Natural killer cell (primary cell): ENCODE results near the gene BTBD10. TPM values are rescaled to one million over a fixed set of nuclear protein-coding genes. Genes with fewer than 3 reads are reported as not detected.

ENCODE experiments used
- ATAC-seq, 3 donors: fragments of 150-1000 bp in 2 of 3; fragments of 200-7000 bp in 1 of 3; cut with Tn5 transposase; 1 replicate in 1 of 3; 2 replicates in 2 of 3; pipeline ENCODE4 v1.10.0; 2021; ENCODE audit warnings: mild to moderate bottlenecking in 2 of 3, moderate library complexity in 2 of 3
- DNase-seq, 2 donors: peaks; one replicate each; pipeline versions ENCODE4 v3.0.0 to v3.0.0-alpha.2; 2013 to 2021; ENCODE audit warnings: mixed read lengths in 1 of 2
- H3K27ac ChIP-seq: one replicate; pipeline ENCODE4 v1.5.1; 2013; ENCODE audit warnings: mild to moderate bottlenecking, low read length
- H3K27me3 ChIP-seq: one replicate; pipeline ENCODE4 v1.6.1; 2013; ENCODE audit warnings: low read length; ENCODE audit not compliant: control insufficient read depth, insufficient read depth
- H3K36me3 ChIP-seq: one replicate; pipeline ENCODE4 v1.6.1; 2013; ENCODE audit warnings: low read length; ENCODE audit not compliant: control insufficient read depth, insufficient read depth
- H3K4me1 ChIP-seq: one replicate; pipeline ENCODE4 v1.6.1; 2013; ENCODE audit warnings: low read length; ENCODE audit not compliant: control insufficient read depth, insufficient read depth
- H3K4me3 ChIP-seq: one replicate; pipeline ENCODE4 v1.5.1; 2013; ENCODE audit warnings: low read length
- H3K9me3 ChIP-seq: one replicate; pipeline ENCODE4 v1.6.1; 2013; ENCODE audit warnings: low read length; ENCODE audit not compliant: control insufficient read depth, insufficient read depth
- H3K27ac Mint-ChIP-seq, 2 donors: one replicate each; pipeline ENCODE4 v1.8.0; 2022; ENCODE audit warnings: mild to moderate bottlenecking in 2 of 2, mixed read lengths in 2 of 2, moderate library complexity in 1 of 2
- H3K27me3 Mint-ChIP-seq, 2 donors: one replicate each; pipeline ENCODE4 v1.8.0; 2022; ENCODE audit warnings: low read depth in 2 of 2, mixed read lengths in 2 of 2
- H3K36me3 Mint-ChIP-seq: one replicate; pipeline ENCODE4 v1.8.0; 2022; ENCODE audit warnings: mixed read lengths
- H3K4me1 Mint-ChIP-seq, 2 donors: one replicate each; pipeline ENCODE4 v1.8.0; 2022; ENCODE audit warnings: mixed read lengths in 2 of 2
- H3K4me3 Mint-ChIP-seq: one replicate; pipeline ENCODE4 v1.8.0; 2022; ENCODE audit warnings: mild to moderate bottlenecking, moderate library complexity, mixed read lengths
- H3K9me3 Mint-ChIP-seq, 2 donors: one replicate each; pipeline ENCODE4 v1.8.0; 2022; ENCODE audit warnings: mixed read lengths in 2 of 2
- CTCF ChIP-seq: fragments of 200-600 bp; IDR thresholded peaks from one replicate; pipeline ENCODE4 v1.8.0; 2022; ENCODE audit warnings: antibody characterized with exemption
- WGBS: methylation state at CpG from one replicate; pipeline ENCODE4 v1.1.7; 2013; ENCODE audit warnings: missing lambda C conversion rate; ENCODE audit not compliant: insufficient coverage; 5-methylcytosine and 5-hydroxymethylcytosine counted together
- intact Hi-C: fragments of 100-400 bp; cut with micrococcal nuclease; formaldehyde crosslinking; loops from one replicate; pipeline ENCODE4 v1.14.2; 2022
- total RNA-seq, 4 donors: library from RNA; stranded (reverse); fragments of 120-200 nt in 1 of 4; gene quantifications; one replicate each; pipeline versions ENCODE4 v1.2.3 to v1.2.4, GENCODE V29; 2013 to 2022

The BTBD10 gene
- total RNA-seq, 3 donors from 2014 or later (not counting 1 experiment from before 2014, with no cell fraction given), result 18.0 to 26.9 (median 23.2) TPM

- 100% methylated on average over 1 of the region's 1 CpG for WGBS
- H3K4me3 Mint-ChIP-seq, result no peak overlapping the region
Measured at GRCh38 chr11:13429288-13429687, 33.7 kb downstream of the BTBD10 start.

GRCh38 chr11:13427440-13427839 lies 35.6 kb downstream of the BTBD10 start:
- intact Hi-C loops, result no loop called here
- H3K27me3 ChIP-seq, result no peaks in the 10 kb centered on the region
- Mint-ChIP-seq H3K4me1 (peaks cover 29 to 60% of the 10 kb centered on the region in 2 donors), H3K27ac (no peak overlapping the region), H3K27me3 (no peaks in the 10 kb centered on the region), H3K4me3 (no peak overlapping the region), H3K9me3 (peaks cover 2 to 7% of the 10 kb centered on the region in 2 donors), H3K36me3 (peaks cover 41% of the 10 kb centered on the region)
- H3K4me3 ChIP-seq, result no peak overlapping the region
- DNase-seq, result no peak
- no peak for ATAC-seq
- H3K4me1 ChIP-seq, result no peaks in the 10 kb centered on the region
- no peaks in the 10 kb centered on the region for H3K36me3 ChIP-seq
- H3K27ac ChIP-seq, result no peak overlapping the region
- TF ChIP-seq CTCF, result no peak
- H3K9me3 ChIP-seq, result no peaks in the 10 kb centered on the region

More at GRCh38 chr11:13429288-13429687, 33.7 kb downstream of the BTBD10 start:
- H3K9me3 Mint-ChIP-seq, result peaks cover 2 to 7% of the 10 kb centered on the region in 2 donors
- peaks cover 41% of the 10 kb centered on the region for H3K36me3 Mint-ChIP-seq
- DNase-seq, result no peak
- no peak overlapping the region for H3K4me3 ChIP-seq
- no peak overlapping the region for H3K27ac Mint-ChIP-seq
- no peak for ATAC-seq
- no peaks in the 10 kb centered on the region for H3K27me3 ChIP-seq
- TF ChIP-seq CTCF, result no peak
- H3K9me3 ChIP-seq, result no peaks in the 10 kb centered on the region
- no peaks in the 10 kb centered on the region for H3K27me3 Mint-ChIP-seq
- no peaks in the 10 kb centered on the region for H3K36me3 ChIP-seq
- no peaks in the 10 kb centered on the region for H3K4me1 ChIP-seq
- H3K4me1 Mint-ChIP-seq, result peaks cover 32 to 65% of the 10 kb centered on the region in 2 donors
- H3K27ac ChIP-seq, result no peak overlapping the region
- intact Hi-C loops, result no loop called here

GRCh38 chr11:13423372-13423771 lies 39.6 kb downstream of the BTBD10 start:
- Mint-ChIP-seq H3K27me3 (no peaks in the 10 kb centered on the region), H3K4me1 (peaks cover 26 to 41% of the 10 kb centered on the region in 2 donors), H3K27ac (no peak overlapping the region), H3K9me3 (peaks cover 2 to 7% of the 10 kb centered on the region in 2 donors), H3K4me3 (no peak overlapping the region), H3K36me3 (peaks cover 28% of the 10 kb centered on the region)
- no peaks in the 10 kb centered on the region for H3K9me3 ChIP-seq
- H3K4me1 ChIP-seq, result no peaks in the 10 kb centered on the region
- H3K27ac ChIP-seq, result no peak overlapping the region
- 98% methylated on average over 3 of the region's 6 CpGs for WGBS
- no peaks in the 10 kb centered on the region for H3K27me3 ChIP-seq
- no peak for ATAC-seq
- H3K4me3 ChIP-seq, result no peak overlapping the region
- DNase-seq, result no peak
- intact Hi-C loops, result no loop called here
- no peak for TF ChIP-seq CTCF
- peaks cover 8% of the 10 kb centered on the region for H3K36me3 ChIP-seq

GRCh38 chr11:13421561-13421960 lies 41.5 kb downstream of the BTBD10 start:
- Histone ChIP-seq H3K36me3 (peaks cover 22% of the 10 kb centered on the region), H3K9me3 (no peaks in the 10 kb centered on the region), H3K27me3 (no peaks in the 10 kb centered on the region), H3K4me3 (no peak overlapping the region), H3K4me1 (no peaks in the 10 kb centered on the region), H3K27ac (no peak overlapping the region)
- TF ChIP-seq CTCF, result no peak
- no peaks in the 10 kb centered on the region for H3K27me3 Mint-ChIP-seq
- H3K4me3 Mint-ChIP-seq, result no peak overlapping the region
- intact Hi-C loops, result no loop called here
- peaks cover 12% of the 10 kb centered on the region for H3K36me3 Mint-ChIP-seq
- 94% methylated on average over 5 of the region's 6 CpGs for WGBS
- no peak for DNase-seq
- no peak for ATAC-seq
- H3K9me3 Mint-ChIP-seq, result peaks cover 0 to 2% of the 10 kb centered on the region in 2 donors
- peak overlapping the region; percentile 14 to 28 for H3K27ac Mint-ChIP-seq
- peaks cover 26 to 42% of the 10 kb centered on the region in 2 donors for H3K4me1 Mint-ChIP-seq
